BJ (cell line): Measurements from ENCODE around the gene ZHX3. TPM values are rescaled to one million over a fixed set of nuclear protein-coding genes. Genes with fewer than 3 reads are reported as not detected.

Experiments used
- CTCF ChIA-PET: fragments of 350-600 bp; formaldehyde crosslinking; extraction: SDS; loops from one replicate; lab custom pipeline; 2021; ENCODE audit warnings: antibody characterized with exemption, inconsistent platforms; lab: Yijun Ruan, JAX
- POLR2A ChIA-PET: fragments of 300-600 bp; sonication (Branson Sonifier 250); formaldehyde crosslinking; extraction: SDS; loops from one replicate; lab custom pipeline; 2021; ENCODE audit warnings: antibody characterized with exemption; lab: Charles Lee
- DNase-seq: peaks from one replicate; pipeline ENCODE4 v3.0.0-alpha.2; 2011; ENCODE audit warnings: low read depth
- H3K27me3 ChIP-seq: 2 replicates; pipeline ENCODE4 v1.6.0; 2011; ENCODE audit warnings: low read length; ENCODE audit not compliant: control insufficient read depth, insufficient read depth
- H3K36me3 ChIP-seq: 2 replicates; pipeline ENCODE4 v1.5.1; 2011; ENCODE audit warnings: low read length; ENCODE audit not compliant: control insufficient read depth, insufficient read depth
- H3K4me3 ChIP-seq: 2 replicates; pipeline ENCODE4 v1.5.1; 2011; ENCODE audit warnings: low read depth, mild to moderate bottlenecking, control low read depth, low read length
- polyA plus RNA-seq: library from polyadenylated mRNA; depleted of rRNA; stranded (reverse); fragments of >200 nt; gene quantifications from 2 replicates; pipeline ENCODE4 v1.2.3, GENCODE V29; 2011
- TF ChIP-seq, protein P1 (sequence below): IDR thresholded peaks from 2 replicates; pipeline ENCODE4 v1.5.1; 2011; ENCODE audit warnings: low read depth, mild to moderate bottlenecking, control low read depth, inconsistent platforms, low read length, moderate library complexity; ENCODE audit not compliant: insufficient read depth

Gene ZHX3
- polyA plus RNA-seq, 1 experiment = 23.9 TPM

GRCh38 chr20:41300886-41301285 lies 16.6 kb downstream of the ZHX3 start:
- no peaks in the 10 kb centered on the region for H3K27me3 ChIP-seq
- H3K4me3 ChIP-seq = no peak overlapping the region
- TF ChIP-seq, protein P1, sequence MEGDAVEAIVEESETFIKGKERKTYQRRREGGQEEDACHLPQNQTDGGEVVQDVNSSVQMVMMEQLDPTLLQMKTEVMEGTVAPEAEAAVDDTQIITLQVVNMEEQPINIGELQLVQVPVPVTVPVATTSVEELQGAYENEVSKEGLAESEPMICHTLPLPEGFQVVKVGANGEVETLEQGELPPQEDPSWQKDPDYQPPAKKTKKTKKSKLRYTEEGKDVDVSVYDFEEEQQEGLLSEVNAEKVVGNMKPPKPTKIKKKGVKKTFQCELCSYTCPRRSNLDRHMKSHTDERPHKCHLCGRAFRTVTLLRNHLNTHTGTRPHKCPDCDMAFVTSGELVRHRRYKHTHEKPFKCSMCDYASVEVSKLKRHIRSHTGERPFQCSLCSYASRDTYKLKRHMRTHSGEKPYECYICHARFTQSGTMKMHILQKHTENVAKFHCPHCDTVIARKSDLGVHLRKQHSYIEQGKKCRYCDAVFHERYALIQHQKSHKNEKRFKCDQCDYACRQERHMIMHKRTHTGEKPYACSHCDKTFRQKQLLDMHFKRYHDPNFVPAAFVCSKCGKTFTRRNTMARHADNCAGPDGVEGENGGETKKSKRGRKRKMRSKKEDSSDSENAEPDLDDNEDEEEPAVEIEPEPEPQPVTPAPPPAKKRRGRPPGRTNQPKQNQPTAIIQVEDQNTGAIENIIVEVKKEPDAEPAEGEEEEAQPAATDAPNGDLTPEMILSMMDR = no peak
- ChIA-PET CTCF (interaction anchor here (1.0 kb wide), 1 partner anchor 333 kb away, joined by 3 read pairs; no protein-coding TSS in a partner anchor), POLR2A (no interaction called here)
- DNase-seq = no peak
- no peaks in the 10 kb centered on the region for H3K36me3 ChIP-seq

DNA sequence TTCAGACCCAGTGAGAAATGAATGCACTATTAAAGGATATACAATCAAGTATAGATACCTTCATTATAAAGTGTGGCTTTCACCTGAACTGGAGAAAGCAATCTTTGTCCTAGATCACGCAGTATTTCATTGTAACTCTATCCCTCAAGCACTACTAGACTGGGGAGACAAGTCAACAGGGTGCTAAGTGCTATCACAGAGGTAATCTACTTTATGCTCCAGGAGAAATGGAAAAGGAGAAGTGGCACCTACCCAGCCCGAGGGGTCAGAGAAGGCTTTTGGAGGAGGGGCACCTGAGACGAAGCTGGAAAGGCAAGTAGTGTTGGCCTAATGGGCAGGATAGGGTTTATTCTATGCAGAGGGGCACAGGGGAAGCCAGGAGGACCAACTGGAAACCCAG lies 17.1 kb downstream of the ZHX3 start:
- no peaks in the 10 kb centered on the region for H3K27me3 ChIP-seq
- no peak overlapping the region for H3K4me3 ChIP-seq
- TF ChIP-seq, protein P1 = no peak
- H3K36me3 ChIP-seq = no peaks in the 10 kb centered on the region
- ChIA-PET CTCF (interaction anchor here (1.0 kb wide), 1 partner anchor 332 kb away, joined by 3 read pairs; no protein-coding TSS in a partner anchor), POLR2A (no interaction called here)
- DNase-seq = no peak

GRCh38 chr20:41299899-41300298 lies 17.6 kb downstream of the ZHX3 start:
- no peak for DNase-seq
- POLR2A ChIA-PET = no interaction called here
- Histone ChIP-seq H3K4me3 (no peak overlapping the region), H3K36me3 (no peaks in the 10 kb centered on the region), H3K27me3 (no peaks in the 10 kb centered on the region)
- TF ChIP-seq, protein P1 = no peak
- CTCF ChIA-PET = interaction anchor here (1.1 kb wide), 1 partner anchor 11 kb away, joined by 3 read pairs; no protein-coding TSS in a partner anchor

DNA sequence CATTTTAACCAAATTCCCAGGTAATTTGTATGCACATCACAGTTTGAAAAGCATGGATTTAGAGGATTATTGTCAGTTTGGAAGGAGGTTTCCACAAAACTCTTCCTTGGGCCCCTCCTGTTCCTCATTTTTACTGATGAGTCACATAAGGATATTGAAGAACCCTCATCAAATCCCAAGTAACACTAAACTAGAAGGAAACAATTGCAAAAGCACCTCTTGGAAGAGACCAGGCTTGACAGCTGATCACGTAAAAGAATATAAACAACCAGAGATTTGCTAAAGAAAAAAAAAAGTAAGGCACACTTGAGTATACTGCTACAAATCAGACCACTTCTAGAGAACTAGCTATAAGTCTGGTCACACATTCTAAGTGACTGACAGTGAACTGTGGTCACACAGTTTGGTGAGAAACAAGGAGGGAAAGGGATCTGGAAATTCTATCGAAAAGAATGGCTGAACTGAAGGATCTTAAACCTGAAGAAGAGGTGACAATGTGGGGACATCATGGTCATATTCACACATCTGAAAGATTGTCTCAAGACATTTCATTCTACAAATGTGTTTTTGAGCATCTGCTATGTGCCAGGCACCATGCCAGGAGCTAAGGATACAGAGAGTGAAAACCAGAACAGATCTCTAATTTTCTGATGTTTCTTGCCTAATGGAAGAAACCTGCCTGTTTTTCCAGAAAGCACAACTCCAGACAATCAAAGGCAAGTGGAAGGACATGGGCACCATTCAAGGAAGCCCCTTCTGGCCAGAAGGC lies 24.1 kb downstream of the ZHX3 start:
- Histone ChIP-seq H3K4me3 (no peak overlapping the region), H3K27me3 (no peaks in the 10 kb centered on the region), H3K36me3 (no peaks in the 10 kb centered on the region)
- DNase-seq = no peak
- TF ChIP-seq, protein P1 = no peak
- POLR2A ChIA-PET = no interaction called here
- CTCF ChIA-PET = interaction anchor here (1.0 to 4.3 kb wide), 8 partner anchors 9 to 121 kb away, joined by 3 to 14 read pairs (median 4); partner anchors contain the start of gene LPIN3

GRCh38 chr20:41290804-41291389 lies 26.6 kb downstream of the ZHX3 start:
- DNase-seq = no peak
- POLR2A ChIA-PET = no interaction called here

More at GRCh38 chr20:41290804-41291389, 26.6 kb downstream of the ZHX3 start:
- no peaks in the 10 kb centered on the region for H3K36me3 ChIP-seq
- CTCF ChIA-PET = interaction anchor here (0.6 to 4.3 kb wide), 2 partner anchors 12 to 220 kb away, joined by 3 to 14 read pairs; no protein-coding TSS in a partner anchor
- TF ChIP-seq, protein P1 = no peak
- H3K4me3 ChIP-seq = no peak overlapping the region
- no peaks in the 10 kb centered on the region for H3K27me3 ChIP-seq
